Activated CD4-positive, CD25-positive, alpha-beta regulatory T cell treated with anti-CD3 and anti-CD28 coated beads, Interleukin-2, amount 50 U/mL, for 16 hours (primary cell): Measurements from ENCODE around the gene CAMK2B.

Experiments
- DNase-seq: peaks from one replicate; pipeline ENCODE4 v3.0.0-alpha.2; 2020; ENCODE audit warnings: low read depth, low spot score

Gene CAMK2B

GRCh38 chr7:44308596-44309270, 16.7 kb downstream of the CAMK2B start:
- no peak for DNase-seq

- no peak for DNase-seq
Measured at GRCh38 chr7:44307905-44308595, 17.3 kb downstream of the CAMK2B start.

- DNase-seq: no peak
Measured at GRCh38 chr7:44307301-44307900, 18.0 kb downstream of the CAMK2B start.

- no peak for DNase-seq
Measured at GRCh38 chr7:44306606-44307005, 18.8 kb downstream of the CAMK2B start.

GRCh38 chr7:44305564-44306507, 19.6 kb downstream of the CAMK2B start:
- DNase-seq: no peak

GRCh38 chr7:44294325-44295069, 30.9 kb downstream of the CAMK2B start:
- no peak for DNase-seq

- DNase-seq: no peak
Measured at GRCh38 chr7:44293561-44294324, 31.7 kb downstream of the CAMK2B start.

GRCh38 chr7:44292876-44293560, 32.4 kb downstream of the CAMK2B start:
- no peak for DNase-seq

GRCh38 chr7:44292420-44292817, 33.0 kb downstream of the CAMK2B start:
- DNase-seq: no peak

GRCh38 chr7:44291733-44292419, 33.5 kb downstream of the CAMK2B start:
- no peak for DNase-seq

GRCh38 chr7:44291066-44291732, 34.2 kb downstream of the CAMK2B start:
- no peak for DNase-seq

- DNase-seq: no peak
Measured at GRCh38 chr7:44290252-44290620, 35.2 kb downstream of the CAMK2B start.

GRCh38 chr7:44289341-44290251, 35.8 kb downstream of the CAMK2B start:
- no peak for DNase-seq

GRCh38 chr7:44288811-44289340, 36.5 kb downstream of the CAMK2B start:
- no peak for DNase-seq

- DNase-seq: no peak
Measured at GRCh38 chr7:44288381-44288685, 37.1 kb downstream of the CAMK2B start.

GRCh38 chr7:44287488-44288380, 37.7 kb downstream of the CAMK2B start:
- no peak for DNase-seq
